ENCODE measurements around the gene THBS2.

THBS2 gene

DNA sequence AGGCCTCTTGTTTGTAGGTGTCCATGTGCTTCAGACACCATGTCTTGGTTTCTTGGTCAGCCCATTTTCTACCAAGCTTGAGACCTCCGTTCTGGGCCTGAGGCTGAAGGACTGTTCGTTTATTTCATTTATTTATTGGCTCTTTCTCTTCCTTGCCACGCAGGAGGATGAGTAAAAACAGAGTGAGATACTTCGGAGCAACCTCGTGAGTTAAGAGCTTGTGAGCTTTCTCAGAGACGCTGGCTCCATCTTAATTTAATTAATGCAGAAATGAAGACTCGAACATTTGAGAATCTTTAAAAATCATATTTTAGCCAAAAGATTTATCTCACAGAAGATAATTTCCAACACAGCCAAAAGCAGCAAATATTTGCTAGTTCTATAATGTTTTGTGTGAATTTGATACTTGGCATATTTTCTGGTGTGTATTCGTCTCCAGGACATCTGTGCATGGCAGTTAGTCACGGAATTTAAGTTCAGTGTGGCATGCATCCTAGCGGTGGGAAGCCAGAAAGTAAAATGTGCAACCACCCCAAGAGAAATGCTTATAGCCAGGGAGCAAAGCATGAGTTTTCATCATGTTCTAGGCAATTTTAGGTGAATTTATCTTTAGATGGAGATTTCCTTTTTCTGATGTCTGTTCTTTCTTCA is 76.0 kb downstream of the THBS2 start:
- DNase-seq: no peak

- DNase-seq: no peak
Observed at GRCh38 chr6:169176361-169176991, 77.2 kb downstream of the THBS2 start.

GRCh38 chr6:169175360-169175887 is 78.2 kb downstream of the THBS2 start:
- DNase-seq: no peak

GRCh38 chr6:169174516-169175359 is 78.9 kb downstream of the THBS2 start:
- no peak for DNase-seq

- no peak for DNase-seq
Observed at GRCh38 chr6:169173532-169174268, 79.9 kb downstream of the THBS2 start.

DNA sequence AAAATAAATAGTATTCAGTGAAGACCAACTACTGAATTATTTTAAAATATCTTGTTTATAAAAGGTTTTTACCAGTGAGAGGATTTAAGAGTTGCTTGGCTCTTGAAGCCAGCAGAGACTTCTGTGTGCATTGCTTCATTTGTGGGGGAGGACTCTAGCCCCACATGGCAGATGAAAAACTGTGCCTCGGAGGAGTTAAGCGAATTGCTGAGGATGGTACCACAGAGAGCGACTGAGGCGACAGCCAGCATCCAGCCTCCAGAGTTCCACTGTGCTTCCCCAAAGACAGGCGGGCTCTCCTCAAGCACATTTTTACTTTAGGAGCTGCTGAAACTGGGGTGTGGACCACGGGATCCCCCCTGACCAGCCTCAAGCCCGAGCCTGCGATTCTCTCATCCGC is 80.7 kb downstream of the THBS2 start:
- DNase-seq: no peak

DNA sequence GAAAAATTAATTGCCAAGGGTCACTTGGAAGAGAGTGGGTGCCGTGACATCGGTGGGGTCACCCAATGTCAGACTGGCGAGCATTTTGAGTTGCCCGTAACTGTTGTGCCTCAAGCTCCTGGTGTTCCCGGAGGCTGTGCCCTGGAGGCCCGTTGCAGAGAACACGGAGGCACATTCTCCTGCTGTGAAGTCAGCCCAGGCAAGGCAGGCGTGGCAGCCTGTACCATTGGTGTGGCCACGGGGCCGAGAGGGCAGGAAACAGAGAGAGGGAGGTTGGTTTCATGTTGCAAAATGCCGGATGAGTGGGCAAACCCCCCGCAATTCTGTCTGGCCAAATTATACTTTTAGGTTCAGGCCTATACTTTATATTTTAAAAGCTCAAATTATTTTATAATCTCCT is 81.2 kb downstream of the THBS2 start:
- DNase-seq: no peak

GRCh38 chr6:169171951-169172350 is 81.7 kb downstream of the THBS2 start:
- no peak for DNase-seq

GRCh38 chr6:169171016-169171415 is 82.6 kb downstream of the THBS2 start:
- no peak for DNase-seq

GRCh38 chr6:169170583-169170955 is 83.1 kb downstream of the THBS2 start:
- DNase-seq: no peak

- DNase-seq: no peak
Observed at GRCh38 chr6:169169941-169170582, 83.6 kb downstream of the THBS2 start.

DNA sequence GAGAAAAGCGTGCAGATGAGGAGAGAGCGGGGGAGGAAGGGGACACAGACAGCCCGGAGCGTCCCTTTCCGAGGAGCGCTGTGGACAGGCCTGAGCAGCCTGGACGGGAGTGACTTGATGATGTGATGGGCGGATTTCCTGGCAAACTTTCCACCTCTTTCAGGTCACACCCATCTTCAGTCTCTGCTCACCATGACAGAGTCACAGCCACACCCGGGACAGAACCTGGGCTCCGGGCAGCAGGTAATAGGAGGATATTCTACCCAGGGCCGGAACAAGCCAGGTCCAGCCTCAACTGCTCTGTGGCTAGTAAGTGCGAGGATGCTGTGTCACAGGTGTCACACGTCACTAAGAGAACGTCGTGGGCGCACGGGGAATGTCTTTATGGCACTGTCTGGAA is 84.3 kb downstream of the THBS2 start:
- DNase-seq: no peak

DNA sequence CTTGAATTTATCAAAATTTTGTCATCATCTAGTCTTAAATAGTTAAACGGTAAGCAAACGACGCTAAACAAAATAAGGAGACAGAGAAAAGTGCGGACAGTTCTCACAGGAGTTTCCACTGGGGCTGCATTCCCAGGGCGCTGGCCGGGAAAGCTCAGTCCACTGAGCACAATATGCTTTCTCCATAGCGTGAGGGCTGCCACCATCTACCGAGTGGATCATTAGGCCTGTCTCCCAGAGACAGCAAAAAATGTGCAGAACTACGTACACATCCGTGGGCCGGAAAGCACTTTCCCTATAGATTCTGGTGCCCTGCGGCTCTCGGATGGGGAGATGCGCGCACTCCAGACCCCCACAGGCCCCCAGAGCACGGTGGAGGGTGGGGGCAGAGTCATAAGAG is 84.9 kb downstream of the THBS2 start:
- no peak for DNase-seq

GRCh38 chr6:169168302-169168630 is 85.4 kb downstream of the THBS2 start:
- DNase-seq: no peak

- no peak for DNase-seq
Observed at GRCh38 chr6:169167581-169168301, 85.9 kb downstream of the THBS2 start.

- DNase-seq: no peak
Observed at GRCh38 chr6:169166896-169167580, 86.6 kb downstream of the THBS2 start.

All from stimulated activated CD4-positive, alpha-beta T cell treated with anti-CD3 and anti-CD28 coated beads, Interleukin-12 subunit alpha, Interleukin-12 subunit beta, amount 100 ng/mL, for 4 hours (primary cell).